Epithelial cell of proximal tubule (primary cell): ENCODE measurements around the gene SLC26A2. TPM values are rescaled to one million over a fixed set of nuclear protein-coding genes. Genes with fewer than 3 reads are reported as not detected.

Experiments used
- DNase-seq: peaks from one replicate; pipeline ENCODE4 v3.0.0-alpha.2; 2011; ENCODE audit warnings: low read depth
- H3K4me3 ChIP-seq: 2 replicates; pipeline ENCODE4 v1.5.1; 2011; ENCODE audit warnings: low read depth, mild to moderate bottlenecking, low read length
- CTCF ChIP-seq: conservative IDR thresholded peaks from 2 replicates; pipeline ENCODE4 v1.5.1; 2012; ENCODE audit warnings: low read depth, mild to moderate bottlenecking, low read length
- total RNA-seq: library from RNA; depleted of rRNA; stranded (reverse); fragments of >200 nt; gene quantifications from 2 replicates; pipeline ENCODE4 v1.2.3, GENCODE V29; 2015

SLC26A2 gene
- total RNA-seq, 1 donor from 2014 or later = 11.9 TPM

GRCh38 chr5:149937610-149938009 lies 22.9 kb upstream of the SLC26A2 start:
- TF ChIP-seq CTCF = no peak
- DNase-seq = no peak
- no peak overlapping the region for H3K4me3 ChIP-seq

GRCh38 chr5:149938279-149938678 lies 22.3 kb upstream of the SLC26A2 start:
- TF ChIP-seq CTCF = no peak
- DNase-seq = peak; percentile 78
- no peak overlapping the region for H3K4me3 ChIP-seq

GRCh38 chr5:149938791-149939358 lies 21.7 kb upstream of the SLC26A2 start:
- peak; percentile 85 for DNase-seq
- TF ChIP-seq CTCF = no peak
- no peak overlapping the region for H3K4me3 ChIP-seq

- H3K4me3 ChIP-seq = no peak overlapping the region
- TF ChIP-seq CTCF = no peak
- peak; percentile 68 for DNase-seq
Observed at GRCh38 chr5:149939546-149939945, 21.0 kb upstream of the SLC26A2 start.

GRCh38 chr5:149940077-149940574 lies 20.4 kb upstream of the SLC26A2 start:
- DNase-seq = no peak
- H3K4me3 ChIP-seq = no peak overlapping the region
- TF ChIP-seq CTCF = no peak

GRCh38 chr5:149940941-149941644 lies 19.5 kb upstream of the SLC26A2 start:
- no peak for DNase-seq
- TF ChIP-seq CTCF = no peak
- H3K4me3 ChIP-seq = no peak overlapping the region

GRCh38 chr5:149941795-149942194 lies 18.8 kb upstream of the SLC26A2 start:
- no peak for DNase-seq
- no peak overlapping the region for H3K4me3 ChIP-seq
- TF ChIP-seq CTCF = no peak
